CMK (cell line): ENCODE measurements around the gene ANO6.
"Not testable (repeated sequence)": the region's sequence is repeated elsewhere in the genome, so short reads cannot be mapped to it uniquely, and the experiment has no call there.

Source experiments
- DNase-seq: peaks from one replicate; pipeline ENCODE4 v3.0.0-alpha.2; 2010; ENCODE audit warnings: low read depth

Gene ANO6

DNA sequence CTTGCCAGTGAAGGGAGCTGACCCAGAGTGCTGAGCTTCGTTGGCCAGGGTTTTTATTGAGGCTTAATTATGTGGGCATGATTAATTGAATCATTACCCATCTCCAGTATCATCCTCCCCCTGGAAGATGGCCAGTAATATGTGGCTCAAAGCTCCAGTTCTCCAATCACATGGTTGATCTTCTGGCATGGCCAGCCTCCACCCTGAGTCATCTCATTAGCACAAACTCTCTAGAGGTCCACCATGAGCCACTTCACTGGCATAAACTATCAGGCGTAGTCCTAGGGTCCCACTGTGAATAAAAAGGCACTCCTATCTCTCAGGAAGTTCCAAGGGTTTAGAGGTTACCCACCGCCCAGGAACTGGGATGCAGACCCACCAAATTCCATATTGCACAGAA lies 135.0 kb downstream of the ANO6 start:
- no peak for DNase-seq

- DNase-seq: no peak
These were observed 136.2 kb downstream of the ANO6 start for GRCh38 chr12:45351921-45352670.

DNA sequence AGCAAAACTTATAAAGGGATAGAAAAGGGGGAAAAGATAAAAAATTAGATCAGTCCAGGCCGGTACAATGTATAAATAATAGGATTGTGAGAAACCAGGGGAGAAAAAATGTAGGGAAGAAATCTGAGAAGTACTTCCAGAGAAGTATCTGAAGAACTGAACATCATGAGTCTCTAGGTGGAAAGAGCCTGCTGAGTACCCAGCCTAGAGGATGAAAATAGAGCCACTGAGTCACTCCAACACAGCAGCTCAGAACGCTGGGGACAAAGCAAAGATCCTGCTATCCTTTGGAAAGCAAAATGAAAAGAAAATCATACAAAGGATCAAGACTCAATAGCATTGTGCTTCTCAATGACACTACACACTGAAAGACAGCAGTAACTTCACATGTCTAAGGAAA lies 138.0 kb downstream of the ANO6 start:
- DNase-seq: no peak

DNA sequence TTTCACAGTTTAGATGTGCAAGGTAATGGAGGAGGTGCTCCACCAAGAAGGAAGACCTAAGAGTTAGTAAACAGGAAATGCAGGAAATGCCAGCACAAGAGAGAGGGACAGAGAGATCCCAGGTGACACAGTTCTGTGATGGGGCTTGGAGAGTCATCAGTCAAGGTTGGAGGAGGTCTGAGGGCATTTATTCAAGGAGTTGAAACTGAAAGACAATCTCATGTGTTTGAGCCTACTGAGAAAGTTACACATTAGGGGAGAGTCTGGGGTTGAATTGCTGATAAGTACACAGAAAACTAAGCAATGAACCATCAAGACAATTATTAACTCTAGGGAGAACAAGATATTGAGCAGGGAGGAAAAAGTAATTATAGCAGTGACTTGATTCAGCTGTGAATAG lies 138.5 kb downstream of the ANO6 start:
- DNase-seq: no peak

- DNase-seq: no peak
These were observed 139.8 kb downstream of the ANO6 start for GRCh38 chr12:45355730-45356129.

DNA sequence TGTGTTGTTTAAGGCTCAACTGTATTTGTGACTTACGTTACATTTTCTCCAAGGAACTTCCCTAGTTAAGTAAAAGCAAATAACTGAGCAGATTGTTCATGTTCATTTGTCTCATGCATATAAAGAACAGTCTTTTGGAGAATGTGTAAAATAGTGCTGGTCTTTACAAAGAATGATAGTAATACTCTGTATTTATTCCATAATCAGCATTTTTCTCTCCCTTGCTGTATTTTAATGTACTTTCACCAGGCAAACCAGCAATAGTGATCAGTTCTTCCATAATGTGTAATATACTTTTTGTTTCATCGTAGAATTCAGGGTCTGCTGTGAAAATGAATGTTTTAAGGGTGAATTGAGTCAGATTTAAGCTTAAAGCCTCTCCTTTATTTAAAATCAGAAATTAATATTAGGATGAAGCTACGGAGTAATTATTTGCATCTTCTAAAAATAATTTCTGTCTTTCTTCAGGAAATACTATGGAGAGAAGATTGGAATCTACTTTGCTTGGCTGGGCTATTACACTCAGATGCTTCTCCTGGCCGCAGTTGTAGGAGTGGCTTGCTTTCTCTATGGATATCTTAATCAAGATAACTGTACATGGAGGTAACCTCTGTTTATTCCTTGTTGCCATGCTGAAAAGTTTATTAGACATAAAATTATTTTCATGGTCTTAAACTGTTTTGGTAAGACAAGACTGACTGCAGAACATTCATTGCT lies 141.1 kb downstream of the ANO6 start:
- DNase-seq: no peak

- no peak for DNase-seq
These were observed 141.9 kb downstream of the ANO6 start for GRCh38 chr12:45357539-45358417.

GRCh38 chr12:45362291-45362690 lies 146.4 kb downstream of the ANO6 start:
- no peak for DNase-seq

GRCh38 chr12:45363903-45364302 lies 148.0 kb downstream of the ANO6 start:
- no peak for DNase-seq

GRCh38 chr12:45368841-45369489 lies 153.1 kb downstream of the ANO6 start:
- no peak for DNase-seq

DNA sequence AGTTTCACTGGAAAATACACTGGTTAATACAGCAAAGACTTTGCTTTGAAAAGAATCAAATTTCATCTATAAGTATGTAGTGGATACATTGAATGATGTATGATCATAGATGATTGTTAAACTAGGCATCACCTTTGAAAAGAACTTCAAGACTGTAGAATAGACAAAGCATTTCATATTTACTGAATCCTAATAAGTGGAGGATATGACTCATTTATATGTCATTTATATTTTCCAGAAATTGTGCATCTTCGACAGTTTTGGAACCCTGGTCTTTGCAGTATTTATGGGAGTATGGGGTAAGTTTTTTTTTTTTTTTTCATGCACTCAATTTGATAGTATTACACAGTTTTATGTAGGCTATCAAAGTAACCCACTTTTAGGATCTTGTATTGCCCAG lies 161.9 kb downstream of the ANO6 start:
- DNase-seq: no peak

- DNase-seq: no peak
These were observed 163.4 kb downstream of the ANO6 start for GRCh38 chr12:45379261-45379660.

- DNase-seq: no peak
These were observed 165.5 kb downstream of the ANO6 start for GRCh38 chr12:45381351-45381750.

DNA sequence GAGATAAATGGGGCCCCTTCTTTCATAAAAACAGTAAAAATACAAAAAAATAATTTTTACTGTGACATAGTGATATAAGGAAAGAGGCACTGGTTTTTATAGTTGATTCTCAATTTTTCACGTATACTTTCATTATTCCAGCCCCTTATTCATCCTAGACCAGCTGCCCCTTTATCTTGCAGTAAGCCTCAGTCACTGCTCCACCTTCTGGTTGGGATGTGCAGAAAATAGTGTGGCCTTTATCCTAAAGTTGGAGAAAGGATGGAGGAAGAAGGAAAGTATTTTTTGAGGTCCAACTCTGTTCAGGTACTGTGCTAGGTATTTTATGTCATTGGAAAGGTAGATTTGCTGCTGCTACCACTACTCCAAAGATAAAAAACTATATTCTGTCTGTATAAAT lies 172.7 kb downstream of the ANO6 start:
- no peak for DNase-seq

- no peak for DNase-seq
These were observed 173.5 kb downstream of the ANO6 start for GRCh38 chr12:45389426-45389825.

DNA sequence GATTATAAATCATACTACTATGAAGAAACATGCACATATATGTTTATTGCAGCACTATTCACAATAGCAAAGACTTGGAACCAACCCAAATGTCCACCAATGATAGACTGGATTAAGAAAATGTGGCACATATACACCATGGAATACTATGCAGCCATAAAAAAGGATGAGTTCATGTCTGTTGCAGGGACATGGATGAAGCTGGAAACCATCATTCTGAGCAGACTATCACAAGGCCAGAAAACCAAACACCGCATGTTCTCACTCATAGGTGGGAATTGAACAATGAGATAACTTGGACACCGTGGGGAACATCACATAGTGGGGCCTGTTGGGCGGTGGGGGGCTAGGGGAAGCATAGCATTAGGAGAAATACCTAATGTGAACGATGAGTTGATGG lies 181.6 kb downstream of the ANO6 start:
- not testable (repeated sequence) for DNase-seq

- DNase-seq: no peak
These were observed 182.7 kb downstream of the ANO6 start for GRCh38 chr12:45398552-45398951.

- DNase-seq: no peak
These were observed 185.1 kb downstream of the ANO6 start for GRCh38 chr12:45400991-45401390.

GRCh38 chr12:45402288-45402687 lies 186.4 kb downstream of the ANO6 start:
- DNase-seq: no peak

- DNase-seq: no peak
These were observed 191.3 kb downstream of the ANO6 start for GRCh38 chr12:45406988-45407850.
